ENCODE data around the gene CEP68. TPM values are rescaled to one million over a fixed set of nuclear protein-coding genes. Genes with fewer than 3 reads are reported as not detected.
A peak's percentile ranks its signal among the peaks of the same experiment; 100 is the strongest.
"Not testable (repeated sequence)": the region's sequence is repeated elsewhere in the genome, so short reads cannot be mapped to it uniquely, and the experiment has no call there.

The CEP68 gene
- total RNA-seq, 1 experiment from 2014 or later: 14.1 TPM

DNA sequence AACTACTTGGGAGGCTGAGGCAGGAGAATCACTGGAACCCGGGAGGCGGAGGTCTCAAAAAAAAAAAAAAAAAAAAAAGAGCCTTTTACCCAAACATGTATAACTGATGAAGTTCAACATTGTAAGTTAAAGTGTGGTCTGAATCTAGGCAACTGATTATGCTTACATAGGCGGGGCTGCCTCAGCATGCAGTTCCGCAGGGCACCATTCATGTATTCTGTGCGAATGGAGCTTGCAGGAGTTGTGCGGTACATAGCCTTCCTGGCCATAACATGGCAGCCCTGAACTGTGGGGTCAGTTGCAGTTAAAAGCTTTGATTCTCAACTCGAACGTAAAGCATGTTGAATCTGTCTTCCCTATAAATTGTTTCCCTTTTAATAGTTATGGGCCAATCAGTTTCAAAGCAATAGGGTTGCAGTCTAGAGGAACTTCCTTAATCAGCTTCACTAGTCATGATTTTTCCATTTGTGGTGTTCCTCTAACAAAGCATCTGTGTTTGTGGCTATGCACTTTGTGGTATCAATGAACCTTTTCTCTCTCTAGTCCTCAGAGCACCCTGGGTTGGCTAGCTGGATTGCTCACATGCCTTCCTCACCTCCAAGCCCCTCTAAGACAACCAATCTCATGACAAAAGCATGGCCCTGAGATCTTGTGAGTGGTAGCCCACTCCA is 30.6 kb upstream of the CEP68 start:
- Histone ChIP-seq H3K9me3 (replicated peaks) (no peaks in the 10 kb centered on the region), H3K27ac (no peak overlapping the region), H3K27me3 (no peaks in the 10 kb centered on the region), H3K36me3 (no peaks in the 10 kb centered on the region), H3K4me1 (peaks cover 13% of the 10 kb centered on the region), H3K4me3 (no peak overlapping the region)
- DNase-seq: no peak

DNA sequence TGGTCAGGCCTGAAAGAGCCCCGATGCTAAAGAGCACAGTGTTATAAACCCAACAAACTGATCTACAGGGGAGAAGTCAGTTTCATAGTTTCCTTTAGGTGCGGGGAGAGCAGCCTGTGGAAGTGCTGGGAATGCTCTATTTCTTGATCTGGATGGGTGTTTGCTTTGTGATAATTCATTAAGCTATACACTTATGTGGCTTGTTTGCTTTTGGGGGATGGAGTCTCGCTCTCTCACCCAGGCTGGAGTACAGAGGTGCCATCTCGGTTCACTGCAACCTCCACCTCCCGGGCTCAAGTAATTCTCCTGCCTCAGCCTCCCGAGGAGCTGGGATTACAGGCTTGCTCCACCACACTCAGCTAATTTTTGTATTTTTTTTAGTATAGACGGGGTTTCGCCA is 30.1 kb upstream of the CEP68 start:
- Histone ChIP-seq H3K36me3 (no peaks in the 10 kb centered on the region), H3K4me1 (peaks cover 13% of the 10 kb centered on the region), H3K4me3 (no peak overlapping the region), H3K27ac (no peak overlapping the region), H3K27me3 (no peaks in the 10 kb centered on the region), H3K9me3 (replicated peaks) (no peaks in the 10 kb centered on the region)
- DNase-seq: no peak

GRCh38 chr2:65026704-65027464 is 29.3 kb upstream of the CEP68 start:
- no peak overlapping the region for H3K27ac ChIP-seq
- no peaks in the 10 kb centered on the region for H3K9me3 ChIP-seq (replicated peaks)
- peak; percentile 57 to 75 for DNase-seq
- H3K36me3 ChIP-seq: no peaks in the 10 kb centered on the region
- peaks cover 13% of the 10 kb centered on the region for H3K4me1 ChIP-seq
- no peak overlapping the region for H3K4me3 ChIP-seq
- H3K27me3 ChIP-seq: no peaks in the 10 kb centered on the region

DNA sequence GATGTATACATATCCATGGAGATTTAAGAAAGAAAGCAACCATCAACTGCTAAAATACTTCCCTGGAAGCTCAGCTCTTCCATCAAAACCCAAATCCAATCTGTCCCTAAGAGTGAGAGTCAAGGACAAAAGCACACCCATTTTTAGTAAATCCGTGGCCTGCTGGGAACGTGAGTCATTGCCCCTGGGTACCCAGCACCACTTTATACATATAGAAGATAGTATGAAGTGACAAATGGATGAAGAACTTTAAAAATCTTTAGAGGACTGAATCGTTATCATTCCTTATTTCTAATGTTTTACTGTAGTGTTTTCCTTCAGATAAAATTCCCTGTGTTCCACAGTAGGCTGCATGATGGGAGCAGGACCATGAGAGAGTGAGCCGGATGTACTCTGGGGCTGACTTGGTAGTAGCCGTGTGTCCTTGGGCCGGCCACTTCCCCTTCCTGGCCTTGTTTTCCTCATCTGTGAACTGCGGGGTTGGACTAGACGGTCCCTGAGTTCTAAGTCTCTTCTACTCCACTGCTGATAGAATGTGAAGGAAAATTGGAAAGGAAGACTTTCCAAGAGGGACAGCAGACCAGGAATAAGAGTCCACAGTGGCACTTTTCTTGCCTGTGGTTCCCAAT is 28.5 kb upstream of the CEP68 start:
- Histone ChIP-seq H3K27me3 (no peaks in the 10 kb centered on the region), H3K4me3 (no peak overlapping the region), H3K9me3 (replicated peaks) (no peaks in the 10 kb centered on the region), H3K27ac (no peak overlapping the region), H3K36me3 (no peaks in the 10 kb centered on the region), H3K4me1 (peaks cover 19% of the 10 kb centered on the region)
- no peak for DNase-seq

- Histone ChIP-seq H3K27me3 (no peaks in the 10 kb centered on the region), H3K4me3 (no peak overlapping the region), H3K36me3 (no peaks in the 10 kb centered on the region), H3K4me1 (peaks cover 19% of the 10 kb centered on the region), H3K27ac (no peak overlapping the region), H3K9me3 (replicated peaks) (no peaks in the 10 kb centered on the region)
- no peak for DNase-seq
These were observed 25.5 kb upstream of the CEP68 start for GRCh38 chr2:65030476-65031332.

DNA sequence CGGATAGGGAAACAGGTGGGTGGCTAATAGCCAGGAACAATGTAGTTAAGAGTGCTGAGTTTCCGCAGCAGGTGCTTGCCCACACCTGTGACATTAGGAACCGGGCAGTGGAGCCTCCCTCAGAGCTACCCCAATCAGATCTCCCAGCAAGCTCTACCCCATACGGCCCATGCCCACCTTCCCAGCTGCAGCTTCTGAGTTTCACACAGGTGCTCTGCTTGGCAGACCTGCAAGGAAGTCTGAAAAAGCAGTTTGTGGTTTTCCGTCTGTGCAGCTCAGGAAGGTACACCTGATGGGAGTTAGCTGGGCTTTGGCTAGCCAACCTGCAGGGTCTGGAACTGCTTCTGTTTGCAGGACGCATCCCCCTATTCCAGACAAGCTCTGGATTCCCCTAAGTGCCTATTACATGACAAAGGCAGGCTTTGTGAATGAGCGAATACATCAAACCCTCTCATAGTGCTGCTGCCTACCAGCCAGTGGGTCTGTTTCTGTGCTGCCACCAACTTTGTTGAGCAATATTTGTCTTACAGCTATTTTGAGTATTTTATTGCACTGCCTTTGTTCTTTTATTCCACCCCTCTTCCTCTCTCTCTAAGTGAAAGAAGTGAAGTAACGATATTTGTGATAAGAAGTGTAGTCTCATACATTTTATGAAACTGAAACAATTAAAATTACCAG is 24.7 kb upstream of the CEP68 start:
- H3K36me3 ChIP-seq: no peaks in the 10 kb centered on the region
- no peaks in the 10 kb centered on the region for H3K27me3 ChIP-seq
- H3K4me3 ChIP-seq: no peak overlapping the region
- no peak for DNase-seq
- peaks cover 18% of the 10 kb centered on the region for H3K4me1 ChIP-seq
- H3K9me3 ChIP-seq (replicated peaks): no peaks in the 10 kb centered on the region
- H3K27ac ChIP-seq: no peak overlapping the region

DNA sequence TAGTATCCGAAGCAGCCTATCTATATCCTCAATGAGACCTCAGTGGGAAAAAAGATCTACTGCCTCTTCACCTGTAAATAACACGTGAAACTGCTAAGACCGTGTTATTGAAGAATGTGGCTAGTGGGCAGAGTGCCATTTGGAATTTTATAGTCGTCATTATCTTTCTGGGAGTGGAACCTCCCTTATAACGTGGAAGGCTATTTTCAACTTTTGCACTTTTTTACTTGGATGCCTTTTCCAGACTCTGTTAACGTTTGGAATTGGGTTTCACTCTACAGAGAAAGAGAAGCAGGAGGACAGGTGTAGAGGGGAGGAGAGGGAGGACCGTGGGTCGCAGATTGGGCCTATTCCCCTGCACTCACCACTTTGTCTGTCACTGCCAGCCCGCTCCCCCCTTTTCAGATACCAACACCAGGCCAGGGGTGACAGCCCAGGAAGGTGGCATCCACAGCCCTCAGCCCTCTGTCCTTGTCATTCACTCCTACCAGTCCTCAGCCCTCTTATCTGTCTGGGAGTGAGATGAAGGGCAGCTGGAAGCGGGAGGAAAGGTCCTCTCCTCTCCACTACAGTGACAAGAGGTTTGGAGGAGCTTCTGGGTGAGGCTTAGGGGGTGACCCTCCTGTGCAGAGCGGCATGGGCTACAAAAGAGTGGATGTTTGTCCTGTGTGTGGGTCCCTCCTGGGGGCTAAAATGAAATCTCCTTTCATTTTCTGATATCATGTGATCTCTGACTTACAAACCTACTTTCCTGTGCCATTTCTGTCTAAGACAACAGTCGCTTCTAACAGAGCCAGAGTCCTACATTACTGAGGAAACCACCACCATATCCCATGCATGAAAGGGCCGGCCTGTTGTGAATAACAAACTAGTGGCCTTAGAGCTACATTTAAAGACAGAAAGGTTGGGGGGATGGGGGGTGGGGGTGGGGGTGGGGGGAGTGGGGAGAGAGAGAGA is 23.9 kb upstream of the CEP68 start:
- peaks cover 11% of the 10 kb centered on the region for H3K4me1 ChIP-seq
- H3K9me3 ChIP-seq (replicated peaks): no peaks in the 10 kb centered on the region
- H3K27me3 ChIP-seq: no peaks in the 10 kb centered on the region
- no peak overlapping the region for H3K4me3 ChIP-seq
- no peak overlapping the region for H3K27ac ChIP-seq
- H3K36me3 ChIP-seq: no peaks in the 10 kb centered on the region
- peak in 1 of 2 experiments; percentile 31 for DNase-seq

GRCh38 chr2:65033178-65033577 is 23.0 kb upstream of the CEP68 start:
- Histone ChIP-seq H3K4me3 (no peak overlapping the region), H3K27ac (no peak overlapping the region), H3K27me3 (no peaks in the 10 kb centered on the region), H3K9me3 (replicated peaks) (no peaks in the 10 kb centered on the region), H3K4me1 (peaks cover 6% of the 10 kb centered on the region), H3K36me3 (no peaks in the 10 kb centered on the region)
- DNase-seq: peak in 1 of 2 experiments; percentile 58

GRCh38 chr2:65033667-65034066 is 22.5 kb upstream of the CEP68 start:
- not testable (repeated sequence) for H3K4me1 ChIP-seq; H3K27ac ChIP-seq; DNase-seq; H3K27me3 ChIP-seq; H3K9me3 ChIP-seq (replicated peaks); H3K4me3 ChIP-seq; H3K36me3 ChIP-seq

DNA sequence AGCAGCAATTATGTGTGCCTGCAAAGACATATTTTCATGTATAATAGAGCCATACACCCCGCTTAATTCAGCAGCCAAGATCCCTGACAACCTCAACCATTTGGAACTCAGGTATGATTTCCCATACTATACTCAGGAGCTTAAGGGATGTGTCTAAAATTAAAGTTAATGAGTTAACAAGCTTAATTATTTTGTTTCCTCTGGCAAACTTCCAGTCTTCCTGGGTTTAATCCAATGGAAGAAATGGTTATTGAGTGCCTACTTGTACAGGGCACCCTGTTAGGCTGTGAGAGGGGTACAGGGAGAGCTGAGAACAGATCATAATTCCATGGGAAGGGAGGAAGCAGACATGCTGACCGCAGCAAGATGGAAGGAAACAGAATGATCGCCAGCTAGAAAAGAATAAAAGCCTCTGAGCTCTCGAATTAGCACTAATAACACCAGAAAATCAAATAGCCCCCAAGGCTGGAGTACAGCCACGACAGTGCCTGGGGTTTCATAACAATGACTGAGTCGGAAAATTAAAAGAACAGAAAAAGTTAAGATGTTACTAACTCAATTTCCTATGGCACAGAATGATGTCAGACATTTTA is 20.8 kb upstream of the CEP68 start:
- no peaks in the 10 kb centered on the region for H3K9me3 ChIP-seq (replicated peaks)
- no peak for DNase-seq
- no peak overlapping the region for H3K4me3 ChIP-seq
- H3K27me3 ChIP-seq: no peaks in the 10 kb centered on the region
- H3K27ac ChIP-seq: no peak overlapping the region
- no peaks in the 10 kb centered on the region for H3K36me3 ChIP-seq
- peaks cover 6% of the 10 kb centered on the region; the same call in 1 of the 2 replicates for H3K4me1 ChIP-seq

GRCh38 chr2:65037178-65037577 is 19.0 kb upstream of the CEP68 start:
- no peaks in the 10 kb centered on the region for H3K27me3 ChIP-seq
- no peak for DNase-seq
- no peaks in the 10 kb centered on the region for H3K9me3 ChIP-seq (replicated peaks)
- no peak overlapping the region for H3K27ac ChIP-seq
- H3K36me3 ChIP-seq: no peaks in the 10 kb centered on the region
- H3K4me3 ChIP-seq: no peak overlapping the region
- H3K4me1 ChIP-seq: peaks cover 4% of the 10 kb centered on the region; the same call in 1 of the 2 replicates

DNA sequence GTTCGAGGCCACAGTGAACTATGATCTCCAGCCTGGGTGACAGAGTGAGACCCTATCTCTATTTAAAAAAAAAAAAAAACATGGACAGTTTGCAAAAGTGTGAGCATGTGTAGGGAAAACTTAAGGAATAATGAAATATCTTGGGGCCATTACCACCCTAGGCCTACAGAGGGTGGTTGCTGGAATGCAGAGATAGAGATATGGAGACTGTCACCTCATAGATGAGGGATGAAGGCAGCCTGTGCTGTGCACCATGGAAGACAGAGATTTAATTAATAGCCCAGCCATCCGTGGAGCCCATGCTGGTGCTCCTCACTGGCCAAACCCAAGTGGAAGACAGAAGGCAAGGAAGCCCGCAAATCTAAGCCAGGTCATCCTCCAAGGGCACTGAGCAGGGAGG is 16.6 kb upstream of the CEP68 start:
- Histone ChIP-seq H3K36me3 (no peaks in the 10 kb centered on the region), H3K9me3 (replicated peaks) (0 out of 2 replicates have a peak, but pooled peaks cover 4% of the 10 kb centered on the region), H3K27me3 (no peaks in the 10 kb centered on the region), H3K4me1 (no peaks in the 10 kb centered on the region), H3K27ac (no peak overlapping the region), H3K4me3 (no peak overlapping the region)
- no peak for DNase-seq

All from SJCRH30 (cell line).